ENCODE results near the gene PRKCA.

The PRKCA gene

DNA sequence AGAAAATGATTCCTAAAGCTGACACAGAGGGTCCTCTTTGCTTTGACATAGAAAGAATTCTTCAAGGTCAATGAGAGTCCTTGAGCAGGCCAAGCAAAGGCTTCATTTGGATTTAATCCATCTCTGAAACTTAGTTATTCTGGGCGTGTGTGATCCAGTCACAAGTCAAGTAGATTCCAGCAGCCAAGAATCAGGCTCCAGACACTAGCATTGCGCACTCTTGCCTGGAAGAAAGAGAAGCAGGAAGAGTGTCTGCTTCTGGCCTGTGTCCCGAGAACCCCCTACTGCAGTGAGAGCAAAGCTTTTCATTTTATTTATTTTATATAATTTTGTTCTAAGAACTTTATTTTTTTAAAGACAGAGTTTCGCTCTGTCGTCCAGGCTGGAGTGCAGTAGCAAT, 444.3 kb downstream of the PRKCA start:
- DNase-seq (ENCODE audit: low read depth) = no peak

DNA sequence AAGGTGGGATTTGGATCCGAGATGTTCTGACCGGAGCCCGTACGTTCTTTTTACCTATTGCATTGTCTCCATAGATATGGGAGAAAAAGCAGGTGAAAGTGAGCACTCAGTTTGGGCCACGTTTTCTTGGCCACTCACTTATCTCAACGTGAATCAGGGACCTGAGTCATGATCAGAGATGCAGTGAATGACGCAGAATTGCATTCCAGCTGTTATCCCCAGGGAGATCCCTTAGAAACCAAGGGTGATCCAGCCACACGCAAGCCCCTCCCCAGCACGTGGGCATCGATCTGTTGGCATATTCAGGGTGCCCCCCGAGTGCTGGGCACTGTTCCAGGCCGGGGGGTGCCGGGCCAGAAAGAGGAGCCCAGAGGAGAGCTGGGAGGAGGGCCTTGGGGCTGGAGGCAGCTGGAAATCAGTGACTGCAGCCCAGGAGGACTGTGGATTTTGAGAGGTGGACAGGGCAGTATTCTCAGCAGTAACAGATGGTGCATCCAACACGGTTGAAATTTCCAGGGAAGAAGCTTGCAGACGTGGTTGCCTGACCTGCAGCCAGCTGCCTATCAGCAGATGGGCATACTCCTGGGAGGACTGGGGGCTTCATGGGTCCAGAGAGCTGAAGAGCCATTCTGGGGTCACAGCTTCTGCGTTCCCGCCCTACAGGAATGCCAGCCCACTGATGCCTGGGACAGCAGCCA, 445.3 kb downstream of the PRKCA start:
- DNase-seq (ENCODE audit: low read depth) = no peak

DNA sequence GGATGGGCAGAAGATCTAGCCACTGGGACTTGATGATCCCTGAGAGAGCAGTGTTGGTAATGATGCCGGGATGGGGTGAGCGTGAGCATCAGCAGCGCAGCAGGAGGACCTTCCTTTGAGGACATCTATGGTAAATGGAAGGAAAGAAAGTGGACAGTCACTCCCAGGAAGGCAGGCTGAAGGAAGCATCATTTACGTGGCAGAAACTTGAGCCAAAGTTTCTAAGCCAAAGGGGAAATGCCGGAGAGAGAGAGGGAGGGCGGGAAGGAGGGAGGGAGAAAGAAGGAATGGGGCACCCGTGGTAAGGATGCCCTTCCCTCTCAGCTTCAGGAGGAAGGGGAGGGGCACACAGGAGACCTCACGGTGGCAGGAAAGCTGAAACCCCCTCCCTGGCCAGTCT, 446.2 kb downstream of the PRKCA start:
- no peak for DNase-seq (ENCODE audit: low read depth)

DNA sequence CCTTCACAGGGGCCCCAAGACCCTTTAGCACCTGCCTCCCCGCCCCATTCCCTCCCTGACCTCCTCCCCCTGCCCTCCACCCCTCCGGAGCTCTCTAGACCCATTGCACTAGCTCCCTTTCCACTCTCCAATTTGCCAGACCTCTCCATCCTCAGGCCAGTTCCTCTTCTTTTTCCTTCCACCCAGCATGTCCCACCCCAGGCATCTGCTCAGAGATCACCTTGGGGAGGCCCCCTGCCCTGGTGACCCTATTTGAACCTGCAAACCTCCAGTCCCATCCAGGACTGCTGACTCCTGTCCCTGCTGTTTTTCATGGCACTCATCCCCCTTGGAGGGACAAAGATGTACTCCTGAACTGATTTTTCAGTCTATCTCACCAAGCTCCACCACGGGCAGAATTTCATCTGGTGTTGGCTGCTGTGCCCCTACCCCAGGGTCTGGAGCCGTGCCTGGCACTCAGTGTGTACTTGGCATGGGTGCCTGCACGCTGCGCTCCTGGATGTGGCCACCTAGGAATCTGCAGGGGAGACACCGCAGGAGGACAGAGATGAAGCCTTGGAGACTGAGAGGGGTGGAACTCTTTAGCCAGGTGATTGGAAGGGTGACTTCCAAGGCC, 446.9 kb downstream of the PRKCA start:
- no peak for DNase-seq (ENCODE audit: low read depth)

GRCh38 chr17:66750116-66750515, 447.7 kb downstream of the PRKCA start:
- DNase-seq (ENCODE audit: low read depth) = no peak

DNA sequence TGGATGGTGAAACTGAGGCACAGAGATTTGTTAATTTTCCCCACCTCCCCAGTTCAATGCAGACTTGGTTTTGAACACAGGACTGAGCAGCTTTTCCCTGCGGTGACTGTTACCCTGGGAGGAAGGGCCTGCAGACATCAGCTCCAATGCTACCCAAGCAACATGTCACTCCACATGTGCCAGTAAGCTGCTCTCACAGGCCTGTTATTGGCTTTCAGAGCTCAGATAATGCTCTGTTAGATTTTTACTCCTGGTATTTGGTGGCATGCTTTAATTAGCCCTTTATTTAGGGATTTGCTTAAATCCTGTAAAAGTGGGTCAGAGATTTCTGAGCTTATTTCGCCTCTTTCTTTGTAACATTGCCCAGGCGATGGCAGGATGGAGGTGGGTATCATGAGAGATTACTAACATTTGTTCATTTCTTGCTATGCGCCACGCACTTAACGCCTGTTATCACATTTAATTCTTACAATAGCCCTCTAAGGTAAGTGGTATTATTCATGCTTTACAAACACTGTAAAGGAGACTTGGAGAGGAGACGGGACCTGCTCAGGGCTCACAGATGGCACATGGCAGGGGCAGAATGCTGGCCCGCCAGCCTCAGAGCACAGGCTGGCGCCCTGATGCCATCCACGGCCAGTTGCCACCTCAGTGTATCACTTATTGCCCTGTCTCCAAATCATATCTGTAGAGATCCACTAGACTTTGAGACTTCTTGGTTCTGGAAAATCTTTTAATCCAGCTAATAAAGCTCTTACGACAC, 448.5 kb downstream of the PRKCA start:
- no peak for DNase-seq (ENCODE audit: low read depth)

DNA sequence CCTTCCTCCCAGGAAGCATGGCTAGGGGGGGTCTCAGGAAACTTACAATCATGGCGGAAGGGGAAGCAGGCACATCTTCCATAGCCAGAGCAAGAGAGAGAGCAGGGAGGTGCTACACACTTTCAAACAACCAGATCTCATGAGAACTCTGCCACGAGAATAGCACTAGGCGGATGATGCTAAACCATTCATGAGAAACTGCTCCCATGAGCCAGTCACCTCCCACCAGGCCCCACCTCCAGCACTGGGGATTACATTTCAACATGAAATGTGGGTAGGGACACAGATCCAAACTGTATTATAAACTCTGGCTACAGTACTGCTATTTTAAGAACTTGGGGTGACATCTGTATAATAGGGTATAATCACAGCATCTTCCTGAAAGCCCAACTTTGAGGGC, 449.4 kb downstream of the PRKCA start:
- DNase-seq (ENCODE audit: low read depth) = no peak

- no peak for DNase-seq (ENCODE audit: low read depth)
Observed at GRCh38 chr17:66752411-66752810, 450.0 kb downstream of the PRKCA start.

- no peak for DNase-seq (ENCODE audit: low read depth)
Observed at GRCh38 chr17:66753126-66753920, 450.9 kb downstream of the PRKCA start.

DNA sequence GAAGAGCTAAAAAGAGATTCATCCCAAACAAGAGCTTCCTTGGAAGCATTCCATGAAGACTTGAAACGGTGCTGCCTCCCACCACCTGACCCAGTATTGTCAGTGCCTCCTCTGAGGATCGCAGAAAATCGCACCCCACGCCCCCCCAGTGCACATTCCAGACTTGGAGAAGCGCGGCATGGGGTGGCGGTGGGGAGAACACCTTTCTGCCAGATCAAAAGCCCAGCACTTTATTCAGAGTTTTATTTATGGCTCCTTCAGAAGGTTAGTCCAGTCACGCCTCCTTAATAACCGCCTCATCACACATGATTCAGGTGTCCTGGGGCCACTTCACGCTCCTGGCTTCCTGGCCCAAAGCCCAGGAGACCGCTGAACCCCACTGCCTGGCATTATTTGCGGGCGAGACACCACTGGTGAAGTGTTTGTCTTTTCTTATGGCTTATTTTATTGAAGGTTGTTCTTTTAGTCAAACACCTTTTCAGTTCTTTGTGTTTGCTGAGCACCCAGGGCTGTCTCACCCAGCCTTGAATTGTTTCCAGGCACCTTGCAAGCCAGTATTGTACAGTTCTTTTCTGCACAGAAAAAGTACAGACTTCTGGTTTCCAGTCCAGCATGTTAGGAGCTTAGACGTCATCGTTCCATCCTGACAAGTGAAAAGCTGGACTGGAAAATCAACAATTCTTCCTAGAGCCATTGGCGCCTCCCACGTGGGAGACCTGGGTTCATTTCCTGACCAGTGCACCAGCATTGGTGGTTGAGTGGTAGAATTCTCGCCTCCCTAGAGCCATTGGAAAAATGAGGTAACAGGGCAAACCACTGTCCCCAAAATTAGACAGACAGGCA, 452.9 kb downstream of the PRKCA start:
- DNase-seq (ENCODE audit: low read depth) = no peak

DNA sequence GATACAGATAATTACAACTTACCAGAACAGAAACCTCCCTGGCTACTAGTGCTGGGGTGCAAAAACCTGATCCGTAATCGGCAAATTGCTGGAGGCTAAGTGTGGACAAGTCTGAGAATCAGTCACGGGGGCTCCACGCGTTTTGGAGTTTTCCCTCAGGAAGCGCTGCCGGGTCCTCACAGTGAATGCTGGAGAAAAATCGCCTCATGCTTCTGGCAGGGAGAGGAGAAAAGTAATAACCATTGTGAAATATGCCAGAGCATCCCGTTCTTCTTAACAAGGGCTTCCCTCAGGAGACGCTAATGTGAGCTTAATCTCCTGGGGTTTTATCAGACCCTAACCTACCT, 453.5 kb downstream of the PRKCA start:
- DNase-seq (ENCODE audit: low read depth) = no peak

DNA sequence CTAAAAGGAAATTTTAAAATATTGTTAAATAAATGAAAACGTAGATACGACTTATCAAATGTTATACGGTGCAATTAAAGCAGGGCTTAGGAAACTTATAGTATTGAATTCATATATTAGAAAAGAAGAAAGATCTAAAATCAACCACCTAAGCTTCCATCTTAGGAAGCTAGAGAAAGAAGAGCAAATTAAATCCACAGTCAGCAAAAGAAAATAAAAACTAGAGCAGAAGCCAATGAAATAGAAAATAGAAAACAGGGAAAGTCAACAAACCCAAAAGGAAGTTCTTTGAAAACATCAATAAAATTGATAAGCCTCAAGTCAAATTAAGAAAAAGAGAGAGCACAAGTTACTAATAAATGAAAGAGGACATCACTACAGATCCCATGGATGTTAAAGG, 457.9 kb downstream of the PRKCA start:
- no peak for DNase-seq (ENCODE audit: low read depth)

GRCh38 chr17:66762276-66762675, 459.9 kb downstream of the PRKCA start:
- DNase-seq (ENCODE audit: low read depth) = no peak

DNA sequence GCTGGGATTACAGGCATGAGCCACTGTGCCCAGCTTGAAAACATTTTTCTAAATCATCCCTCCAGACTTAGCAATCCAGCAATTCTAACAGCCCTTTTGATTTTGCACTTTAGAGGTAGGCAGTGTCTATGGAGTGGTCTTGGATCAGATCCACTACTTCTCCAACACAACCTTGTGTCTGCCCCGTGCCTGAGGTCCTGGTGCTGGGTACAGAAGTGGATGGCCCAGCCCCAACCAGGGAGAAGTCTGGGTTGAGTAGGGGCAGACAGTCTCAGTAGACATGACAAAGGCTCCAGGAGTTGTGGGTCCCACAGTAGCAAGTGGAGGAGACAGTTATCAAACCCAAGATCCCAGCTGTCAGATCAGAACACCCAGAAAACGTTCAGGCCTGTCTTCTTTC, 460.6 kb downstream of the PRKCA start:
- no peak for DNase-seq (ENCODE audit: low read depth)

GRCh38 chr17:66764506-66764905, 462.1 kb downstream of the PRKCA start:
- DNase-seq (ENCODE audit: low read depth) = no peak

GRCh38 chr17:66767154-66767933, 464.9 kb downstream of the PRKCA start:
- DNase-seq (ENCODE audit: low read depth) = no peak

- DNase-seq (ENCODE audit: low read depth) = no peak
Observed at GRCh38 chr17:66769911-66770310, 467.5 kb downstream of the PRKCA start.

DNA sequence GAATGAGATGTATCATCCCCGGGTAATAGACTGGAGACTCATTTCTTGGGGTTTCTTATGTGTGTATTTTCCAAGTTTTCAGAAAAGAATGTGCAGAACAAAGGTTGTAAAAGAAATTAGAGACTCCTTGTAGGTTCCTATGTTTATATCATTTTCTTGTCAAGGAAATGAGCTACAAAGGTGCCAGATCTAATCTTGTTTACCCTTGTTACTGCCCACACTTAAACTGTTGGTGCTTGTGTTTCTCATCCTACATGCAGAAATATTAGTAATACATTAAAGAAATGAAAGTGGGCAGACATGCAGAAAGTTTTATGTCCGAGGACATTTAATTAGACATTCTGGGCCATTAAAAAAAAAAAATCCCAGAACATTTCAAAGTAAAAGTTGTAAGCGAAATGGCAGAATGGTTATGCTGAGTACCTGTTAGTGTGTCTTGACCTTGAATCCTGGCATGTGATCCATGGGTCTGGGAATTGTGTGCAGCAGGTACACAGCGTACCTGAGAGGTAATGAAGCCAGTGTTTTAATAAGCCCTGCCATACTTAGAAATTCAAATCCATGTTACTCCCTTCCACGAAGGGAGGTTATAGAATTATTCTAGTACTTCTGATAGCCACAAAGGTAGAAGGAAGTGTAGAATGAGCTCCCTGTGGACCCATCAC, 469.9 kb downstream of the PRKCA start:
- DNase-seq (ENCODE audit: low read depth) = no peak

DNA sequence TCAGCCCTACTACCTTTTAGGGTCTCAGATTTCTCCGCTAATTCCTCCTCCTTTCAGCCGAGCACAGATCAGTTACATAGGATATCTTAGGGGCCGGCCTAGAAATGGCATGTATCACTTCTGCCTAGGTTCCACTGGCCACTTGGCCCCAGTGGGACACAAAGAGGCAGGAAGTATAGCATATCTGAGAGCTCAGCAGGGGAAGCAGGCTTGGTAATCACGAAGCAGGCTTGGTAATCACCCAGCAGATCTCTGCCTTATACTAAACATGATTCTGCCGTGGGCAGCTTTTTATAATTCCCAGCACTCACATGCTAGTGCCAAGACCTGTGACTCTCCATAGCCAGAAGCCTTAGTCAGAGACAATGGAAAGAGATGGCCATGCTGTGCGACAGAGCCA, 472.9 kb downstream of the PRKCA start:
- DNase-seq (ENCODE audit: low read depth) = no peak

DNA sequence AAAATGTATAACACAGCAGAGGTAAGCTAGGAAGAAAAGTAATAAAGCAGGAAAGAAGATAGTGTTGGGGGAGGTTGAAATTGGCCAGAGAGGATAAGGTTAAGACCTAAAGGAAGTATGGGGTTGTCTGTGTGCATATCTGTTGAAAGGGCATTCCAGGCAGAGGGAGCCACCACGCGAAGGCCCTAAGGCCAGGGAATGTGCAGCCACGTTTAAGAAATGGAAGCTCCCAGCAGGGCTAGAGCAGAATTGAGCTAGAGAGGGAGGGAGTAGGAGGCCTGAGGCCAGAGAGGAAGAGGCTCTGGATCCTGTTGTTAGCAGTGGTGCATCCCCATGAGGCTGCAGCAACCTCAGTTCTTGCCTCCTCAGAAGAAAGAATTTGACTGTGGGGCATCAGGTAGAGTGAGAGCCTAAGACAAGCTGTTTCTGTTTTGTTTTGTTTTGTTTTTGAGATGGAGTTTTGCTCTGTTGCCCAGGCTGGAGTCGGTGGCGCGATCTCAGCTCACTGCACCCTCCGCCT, 473.5 kb downstream of the PRKCA start:
- no peak for DNase-seq (ENCODE audit: low read depth)
